Measurements from ENCODE around the gene NUPR2. TPM values are rescaled to one million over a fixed set of nuclear protein-coding genes. Genes with fewer than 3 reads are reported as not detected.
"Not testable (repeated sequence)": the region's sequence is repeated elsewhere in the genome, so short reads cannot be mapped to it uniquely, and the experiment has no call there.

Gene NUPR2
- total RNA-seq, 6 donors from 2014 or later: 0.89 to 9.1 (median 1.4) TPM; not detected in 1

GRCh38 chr7:56097700-56098099 lies 18.5 kb downstream of the NUPR2 start:
- DNase-seq (no peak), ATAC-seq (ENCODE audit: low FRiP score in 2 of 2) (peak in 1 of 2 donors; percentile 89)
- Histone ChIP-seq H3K36me3 (peaks cover 22 to 46% (median 37%) of the 10 kb centered on the region in 4 donors), H3K27me3 (no peaks in the 10 kb centered on the region), H3K27ac (no peak overlapping the region), H3K4me1 (peaks cover 5 to 7% (median 6%) of the 10 kb centered on the region in 4 donors), H3K4me3 (no peak overlapping the region), H3K9me3 (no peaks in the 10 kb centered on the region)
- WGBS, 2 donors: 68 to 84% methylated on average over 5 of the region's 5 CpGs
- TF ChIP-seq EP300 (IDR thresholded peaks at IDR 0.05) (no peak), POLR2A (IDR thresholded peaks at IDR 0.05) (no peak), CTCF (IDR thresholded peaks at IDR 0.05) (no peak), POLR2AphosphoS5 (IDR thresholded peaks at IDR 0.05) (no peak)

GRCh38 chr7:56092789-56093531 lies 23.3 kb downstream of the NUPR2 start, which contains the start of gene PHKG1:
PHKG1 (minus strand) TSS chr7:56092952; CDS start chr7:56088941, 4,011 bp downstream.
- Histone ChIP-seq H3K4me1 (peaks cover 9 to 12% (median 10%) of the 10 kb centered on the region in 4 donors), H3K27me3 (no peaks in the 10 kb centered on the region), H3K36me3 (peaks cover 0 to 3% (median 0%) of the 10 kb centered on the region in 4 donors), H3K9me3 (no peaks in the 10 kb centered on the region), H3K4me3 (no peak within 1 kb of the TSS), H3K27ac (peak within 1 kb of the TSS in 2 of 4 donors; percentile 9 to 17)
- TF ChIP-seq CTCF (IDR thresholded peaks at IDR 0.05) (peak in 4 of 6 experiments; percentile 28 to 39 (median 34)), EP300 (IDR thresholded peaks at IDR 0.05) (no peak)
- ATAC-seq (ENCODE audit: low FRiP score in 2 of 2): peak; percentile 85 to 86
- DNase-seq: peak; percentile 60 to 88
- 46 to 56% methylated on average over 9 to 19 of the region's 19 CpGs for WGBS, 2 donors

- not testable (repeated sequence) for H3K36me3 ChIP-seq; H3K9me3 ChIP-seq; H3K27me3 ChIP-seq; ATAC-seq (ENCODE audit: low FRiP score in 2 of 2); DNase-seq; H3K4me3 ChIP-seq
- 48 to 63% methylated on average over 5 to 6 of the region's 6 CpGs for WGBS, 2 donors
- Histone ChIP-seq H3K27ac (peak overlapping the region in 2 of 4 donors; percentile 9 to 17), H3K4me1 (peaks cover 9 to 12% (median 10%) of the 10 kb centered on the region in 4 donors)
Measured at GRCh38 chr7:56092388-56092787, 23.8 kb downstream of the NUPR2 start.

- H3K4me1 ChIP-seq: peaks cover 9 to 12% (median 10%) of the 10 kb centered on the region in 4 donors
- DNase-seq (no peak), ATAC-seq (ENCODE audit: low FRiP score in 2 of 2) (peak in 1 of 2 donors; percentile 4)
- H3K4me3 ChIP-seq: no peak overlapping the region
- H3K27ac ChIP-seq: peak overlapping the region in 1 of 4 donors; percentile 17
- peaks cover 0 to 6% (median 2%) of the 10 kb centered on the region in 4 donors for H3K36me3 ChIP-seq
- no peaks in the 10 kb centered on the region for H3K27me3 ChIP-seq
- TF ChIP-seq POLR2A (IDR thresholded peaks at IDR 0.05): no peak
- TF ChIP-seq EP300 (IDR thresholded peaks at IDR 0.05): no peak
- no peak for TF ChIP-seq CTCF (IDR thresholded peaks at IDR 0.05)
- TF ChIP-seq POLR2AphosphoS5 (IDR thresholded peaks at IDR 0.05): no peak
- 61% methylated on average over 3 of the region's 3 CpGs; no CpG with 5 or more reads in 1 of the 2 donors for WGBS, 2 donors
- no peaks in the 10 kb centered on the region for H3K9me3 ChIP-seq
Measured at GRCh38 chr7:56091591-56091990, 24.6 kb downstream of the NUPR2 start.

- 90 to 97% methylated on average over 5 to 16 of the region's 16 CpGs for WGBS, 2 donors
- peak in 1 of 2 donors; percentile 67 for DNase-seq
- H3K27me3 ChIP-seq: no peaks in the 10 kb centered on the region
- TF ChIP-seq POLR2AphosphoS5 (IDR thresholded peaks at IDR 0.05) (no peak), EP300 (IDR thresholded peaks at IDR 0.05) (no peak), POLR2A (IDR thresholded peaks at IDR 0.05) (no peak), CTCF (IDR thresholded peaks at IDR 0.05) (no peak)
- H3K4me1 ChIP-seq: peaks cover under 1 to 4% (median 2%) of the 10 kb centered on the region in 4 donors
- H3K36me3 ChIP-seq: peaks cover 0 to 8% (median 2%) of the 10 kb centered on the region in 4 donors
- no peak overlapping the region for H3K4me3 ChIP-seq
- no peak overlapping the region for H3K27ac ChIP-seq
- ATAC-seq (ENCODE audit: low FRiP score in 2 of 2): no peak
- no peaks in the 10 kb centered on the region for H3K9me3 ChIP-seq
Measured at GRCh38 chr7:56087445-56087844, 28.8 kb downstream of the NUPR2 start.

All from upper lobe of left lung (tissue), 6 donors.